AG09319 (cell line): Measurements from ENCODE around the gene IRAG1.

Source experiments
- DNase-seq: peaks from one replicate; pipeline ENCODE4 v3.0.0-alpha.2; 2010; ENCODE audit warnings: low read depth; ENCODE audit errors: extremely low read depth
- TF ChIP-seq, protein P1 (sequence below): IDR thresholded peaks from 2 replicates; pipeline ENCODE4 v1.5.1; 2011; ENCODE audit warnings: low read depth, mild to moderate bottlenecking, inconsistent platforms, low read length, moderate library complexity

The IRAG1 gene

DNA sequence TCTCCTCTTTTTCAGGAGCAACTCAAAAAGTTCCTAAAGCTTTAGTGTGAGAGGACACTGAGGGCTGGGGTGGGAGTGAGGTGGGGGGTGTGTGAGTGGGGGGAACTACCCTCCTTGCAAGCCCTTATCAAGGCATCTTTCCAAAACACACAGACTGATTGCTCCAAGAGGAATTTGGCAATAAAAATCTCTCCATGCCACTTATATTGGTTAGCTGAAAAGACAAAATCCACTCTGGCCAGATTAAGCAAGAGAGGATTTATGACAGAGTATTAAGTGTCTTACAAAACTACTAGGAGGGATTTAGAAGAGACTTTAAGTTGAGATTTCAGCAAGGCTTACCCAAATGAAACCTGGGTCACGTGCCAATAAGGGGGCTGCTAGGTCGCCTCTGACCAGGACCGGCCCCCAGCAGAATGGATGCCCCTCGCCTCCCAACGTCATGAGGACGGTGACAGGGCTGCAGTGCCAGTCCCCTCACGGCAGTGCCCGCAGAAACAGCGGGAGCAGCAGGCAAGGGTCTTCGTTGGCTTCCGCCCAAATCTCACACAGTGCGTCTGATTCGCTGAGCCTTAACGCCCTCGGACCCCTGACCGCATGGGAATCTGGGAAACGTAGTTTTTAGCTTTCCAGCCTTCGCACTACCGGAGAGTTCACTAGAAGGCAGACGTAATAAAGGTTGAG is 35.4 kb upstream of the IRAG1 start:
- TF ChIP-seq, protein P1, sequence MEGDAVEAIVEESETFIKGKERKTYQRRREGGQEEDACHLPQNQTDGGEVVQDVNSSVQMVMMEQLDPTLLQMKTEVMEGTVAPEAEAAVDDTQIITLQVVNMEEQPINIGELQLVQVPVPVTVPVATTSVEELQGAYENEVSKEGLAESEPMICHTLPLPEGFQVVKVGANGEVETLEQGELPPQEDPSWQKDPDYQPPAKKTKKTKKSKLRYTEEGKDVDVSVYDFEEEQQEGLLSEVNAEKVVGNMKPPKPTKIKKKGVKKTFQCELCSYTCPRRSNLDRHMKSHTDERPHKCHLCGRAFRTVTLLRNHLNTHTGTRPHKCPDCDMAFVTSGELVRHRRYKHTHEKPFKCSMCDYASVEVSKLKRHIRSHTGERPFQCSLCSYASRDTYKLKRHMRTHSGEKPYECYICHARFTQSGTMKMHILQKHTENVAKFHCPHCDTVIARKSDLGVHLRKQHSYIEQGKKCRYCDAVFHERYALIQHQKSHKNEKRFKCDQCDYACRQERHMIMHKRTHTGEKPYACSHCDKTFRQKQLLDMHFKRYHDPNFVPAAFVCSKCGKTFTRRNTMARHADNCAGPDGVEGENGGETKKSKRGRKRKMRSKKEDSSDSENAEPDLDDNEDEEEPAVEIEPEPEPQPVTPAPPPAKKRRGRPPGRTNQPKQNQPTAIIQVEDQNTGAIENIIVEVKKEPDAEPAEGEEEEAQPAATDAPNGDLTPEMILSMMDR, result no peak

DNA sequence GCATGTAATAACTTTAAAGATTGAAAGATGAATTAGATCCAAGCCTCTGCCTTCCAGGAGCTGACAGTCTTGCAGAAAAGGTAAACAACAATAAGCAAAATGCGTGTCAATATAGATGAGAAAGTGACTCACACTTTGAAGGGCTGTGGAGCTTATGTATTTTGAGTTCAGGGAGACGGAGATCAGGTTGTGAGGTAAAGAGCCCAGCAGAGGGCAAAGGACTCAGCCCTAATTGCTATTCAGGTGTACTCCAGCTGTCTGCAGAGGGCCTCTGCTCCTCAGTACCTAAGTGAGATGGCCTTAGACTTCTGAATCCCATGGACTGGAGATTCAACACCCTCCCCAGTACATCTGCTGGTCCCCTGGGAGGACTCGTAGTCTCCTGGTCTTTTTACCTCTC is 34.6 kb upstream of the IRAG1 start:
- DNase-seq, result no peak
- TF ChIP-seq, protein P1, result no peak

More for the DNA sequence above, 35.4 kb upstream of the IRAG1 start:
- no peak for DNase-seq

DNA sequence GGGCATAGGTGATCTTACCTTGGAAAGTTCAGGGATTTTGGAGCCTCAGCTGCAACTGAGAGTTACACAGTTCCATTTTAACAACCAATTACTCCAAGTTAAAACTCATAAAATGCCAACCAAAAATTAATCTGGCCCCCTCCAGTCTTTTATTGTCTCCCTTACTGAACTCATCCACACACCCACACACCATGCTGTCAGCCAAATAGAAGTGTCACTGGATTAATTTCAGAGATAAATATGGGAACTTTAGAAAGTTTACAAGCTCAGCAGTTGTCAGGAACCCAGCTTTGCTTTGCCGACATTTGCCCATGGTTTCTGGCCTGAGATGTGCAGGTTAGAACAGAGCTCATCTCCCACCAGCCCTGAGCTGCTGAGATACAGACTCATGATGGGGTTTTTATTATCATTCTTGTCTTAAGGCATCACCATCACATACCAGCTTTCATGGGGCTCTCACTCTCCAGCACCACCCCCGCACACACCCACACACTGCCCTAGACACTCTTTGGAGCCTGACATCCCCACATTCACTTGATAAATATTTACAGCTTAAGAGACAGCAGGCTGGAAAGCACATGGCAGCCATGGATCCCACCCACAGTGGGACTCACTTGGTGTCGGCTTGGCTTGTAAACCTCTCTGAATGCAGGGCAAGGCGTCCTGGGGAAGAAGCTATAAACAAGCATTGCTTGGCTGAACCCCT is 33.7 kb upstream of the IRAG1 start:
- TF ChIP-seq, protein P1, result no peak
- no peak for DNase-seq

DNA sequence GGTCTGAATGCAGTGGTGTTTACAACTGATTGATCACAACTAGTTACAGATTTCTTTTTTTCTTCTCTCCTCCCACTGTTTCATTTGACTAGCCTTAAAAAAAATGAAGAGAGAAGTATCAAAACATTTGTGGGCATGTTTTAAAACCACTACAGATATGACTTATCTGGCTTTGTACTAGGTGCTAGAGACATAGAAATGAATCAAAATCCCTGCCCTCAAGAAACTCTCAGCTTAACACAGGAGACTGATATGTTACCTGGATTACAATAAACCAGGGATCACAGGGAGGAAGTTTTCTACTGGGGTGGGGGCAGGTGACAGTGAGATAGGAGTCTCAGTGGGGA is 32.3 kb upstream of the IRAG1 start:
- DNase-seq, result no peak
- TF ChIP-seq, protein P1, result no peak

DNA sequence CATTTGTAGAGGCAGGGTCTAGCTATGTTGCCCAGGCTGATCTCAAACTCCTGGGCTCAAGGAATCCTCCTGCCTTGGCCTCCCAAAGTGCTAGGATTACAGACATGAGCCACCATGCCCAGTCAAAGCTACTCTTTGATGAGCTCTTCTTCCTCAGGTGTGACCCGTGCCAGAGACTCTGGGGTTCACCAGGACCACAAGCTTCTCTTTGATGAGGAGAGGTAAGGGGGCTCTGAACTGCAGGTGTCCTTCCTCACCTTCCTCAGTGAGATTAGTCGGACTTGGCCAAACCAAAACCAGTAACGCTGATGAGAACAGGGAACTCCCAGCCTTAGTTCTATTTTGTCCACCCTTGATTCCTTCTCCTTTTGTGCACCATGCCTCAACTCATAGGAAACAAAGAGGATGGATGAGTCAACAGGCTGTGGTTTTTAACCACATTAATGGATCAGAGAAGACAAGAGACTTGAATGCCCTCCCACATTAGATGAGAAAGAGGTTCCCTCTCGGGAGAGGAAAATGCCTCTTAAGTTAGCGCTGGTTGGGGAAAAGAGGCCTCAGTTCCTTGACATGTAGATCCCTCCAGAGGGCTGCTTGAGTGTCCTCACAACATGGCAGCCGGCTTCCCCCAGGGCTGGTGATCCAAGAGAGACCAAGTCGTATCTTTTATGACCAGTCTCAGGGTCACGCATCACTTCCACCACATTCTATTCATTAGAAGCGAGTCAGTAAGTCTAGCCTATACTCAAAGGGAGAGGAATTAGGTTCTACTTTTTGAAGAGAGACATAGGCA is 31.8 kb upstream of the IRAG1 start:
- DNase-seq, result no peak
- TF ChIP-seq, protein P1, result no peak

DNA sequence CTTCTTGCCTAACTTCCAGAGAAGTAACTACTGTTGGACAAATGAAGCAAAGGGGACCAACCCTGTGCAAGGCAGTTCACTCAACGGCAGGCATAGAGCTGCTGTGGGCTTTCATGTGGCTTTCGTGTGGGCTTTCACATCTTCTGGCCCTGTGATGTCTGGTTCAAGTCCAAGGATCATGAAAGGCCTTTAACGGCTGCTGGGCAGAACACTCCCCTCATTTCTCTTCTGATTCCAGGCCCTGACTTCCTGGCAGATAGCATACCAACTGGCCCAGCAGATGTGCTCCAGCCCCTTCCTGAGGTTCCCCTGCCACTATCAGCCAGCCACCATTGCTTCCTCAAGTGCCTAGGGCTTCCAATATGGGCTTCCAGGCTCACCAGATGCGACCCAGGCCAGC is 28.8 kb upstream of the IRAG1 start:
- no peak for DNase-seq
- TF ChIP-seq, protein P1, result no peak

DNA sequence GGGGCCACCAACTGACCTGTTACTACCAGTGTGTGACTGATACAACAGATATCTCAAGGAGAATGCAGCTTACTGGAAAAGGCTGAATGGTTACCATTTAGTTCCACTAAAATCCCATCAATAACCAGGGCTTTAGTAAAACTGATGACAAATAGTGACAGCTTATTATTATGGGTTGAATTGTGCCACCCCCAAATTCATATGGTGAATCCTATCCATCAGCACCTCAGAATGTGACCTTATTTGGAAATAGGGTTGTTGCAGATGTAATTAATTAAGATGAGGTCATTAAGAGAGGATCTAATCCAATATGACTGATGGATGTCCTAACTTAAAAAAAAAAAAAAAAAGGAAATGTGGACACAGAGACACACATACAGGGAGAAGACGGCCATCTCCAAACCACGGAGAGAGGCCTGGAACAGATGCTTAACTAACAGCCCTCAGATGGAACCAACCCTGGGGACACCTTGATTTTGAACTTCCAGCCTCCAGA is 27.4 kb upstream of the IRAG1 start:
- TF ChIP-seq, protein P1, result no peak
- no peak for DNase-seq
